ENCODE data around the gene SETD5. TPM values are rescaled to one million over a fixed set of nuclear protein-coding genes. Genes with fewer than 3 reads are reported as not detected.
A peak's percentile ranks its signal among the peaks of the same experiment; 100 is the strongest.
"Not testable (repeated sequence)": the region's sequence is repeated elsewhere in the genome, so short reads cannot be mapped to it uniquely, and the experiment has no call there.

The SETD5 gene
- total RNA-seq, 2 donors from 2014 or later: 158 to 170 TPM

GRCh38 chr3:9473496-9474065 lies 76.2 kb downstream of the SETD5 start:
- H3K27ac Mint-ChIP-seq: no peak overlapping the region
- ATAC-seq (no peak), DNase-seq (ENCODE audit: low spot score in 2 of 2) (no peak)
- H3K36me3 Mint-ChIP-seq: peaks cover 35 to 57% of the 10 kb centered on the region in 2 donors
- H3K9me3 Mint-ChIP-seq: no peaks in the 10 kb centered on the region

DNA sequence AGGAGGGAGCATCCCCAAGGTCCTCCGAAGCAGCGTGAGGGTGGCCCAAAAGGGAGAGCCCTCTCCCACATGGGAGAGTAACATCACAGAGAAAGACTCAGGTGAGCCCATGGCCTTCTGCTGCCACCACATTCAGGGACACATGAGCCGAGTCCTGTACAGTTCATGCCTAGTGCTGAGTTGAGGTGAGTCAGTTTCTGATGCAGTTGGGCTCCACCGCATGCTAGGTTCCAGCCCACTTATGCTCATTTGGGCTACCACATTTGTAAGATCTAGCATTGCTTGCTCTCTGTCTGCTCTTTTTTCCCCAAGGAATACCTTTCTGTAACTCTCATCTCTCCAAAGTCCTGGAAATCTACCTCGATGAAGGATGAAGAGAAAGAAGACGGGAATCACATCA lies 77.1 kb downstream of the SETD5 start:
- peaks cover 0 to 3% of the 10 kb centered on the region in 2 donors for H3K9me3 Mint-ChIP-seq
- DNase-seq (ENCODE audit: low spot score in 2 of 2) (no peak), ATAC-seq (peak in 1 of 2 donors; percentile 9)
- H3K36me3 Mint-ChIP-seq: peaks cover 42 to 66% of the 10 kb centered on the region in 2 donors
- no peak overlapping the region for H3K27ac Mint-ChIP-seq

DNA sequence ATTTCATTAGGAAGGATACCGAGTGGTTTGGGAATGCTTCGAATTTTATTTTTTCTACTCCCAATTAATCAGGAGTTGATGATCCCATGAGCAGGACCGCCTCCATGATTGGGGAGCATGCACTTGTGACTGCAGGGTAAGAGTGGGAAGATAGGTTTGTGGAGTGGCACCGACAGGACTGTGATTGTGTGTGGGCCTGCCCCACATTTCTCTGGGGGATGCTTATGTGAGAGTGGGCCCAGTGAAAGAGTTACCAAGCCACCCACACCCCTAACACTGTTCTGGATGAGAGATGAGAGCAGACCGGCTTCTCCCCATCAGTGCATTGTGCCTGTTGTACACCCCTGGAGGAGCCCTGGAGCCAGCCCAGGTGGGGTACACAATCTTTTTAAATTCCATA lies 79.5 kb downstream of the SETD5 start:
- Mint-ChIP-seq H3K9me3 (peaks cover 0 to 5% of the 10 kb centered on the region in 2 donors), H3K36me3 (peaks cover 50 to 79% of the 10 kb centered on the region in 2 donors), H3K27ac (peak overlapping the region in 1 of 2 donors; percentile 58)
- DNase-seq (ENCODE audit: low spot score in 2 of 2) (no peak), ATAC-seq (no peak)

DNA sequence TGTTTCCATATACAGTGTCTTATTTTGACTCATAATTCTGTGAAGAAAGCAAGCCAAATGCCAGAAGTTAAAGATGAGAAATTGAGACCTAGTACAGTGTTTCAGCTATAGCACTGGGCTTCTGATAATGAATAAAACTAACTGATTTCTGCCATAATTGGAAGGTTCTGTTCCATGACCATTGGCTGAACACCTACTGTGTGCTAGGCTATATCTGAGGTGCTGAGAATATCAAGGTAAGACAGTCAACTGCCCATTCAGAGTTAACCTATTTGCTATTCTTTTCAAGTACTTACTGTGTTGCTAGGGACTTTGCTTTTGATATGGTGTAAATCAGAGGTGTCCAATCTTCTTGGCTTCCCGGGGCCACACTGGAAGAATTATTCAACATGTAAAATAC lies 82.8 kb downstream of the SETD5 start:
- DNase-seq (ENCODE audit: low spot score in 2 of 2) (no peak), ATAC-seq (no peak)
- Mint-ChIP-seq H3K27ac (no peak overlapping the region), H3K36me3 (peaks cover 37 to 64% of the 10 kb centered on the region in 2 donors), H3K9me3 (peaks cover 0 to 5% of the 10 kb centered on the region in 2 donors)

DNA sequence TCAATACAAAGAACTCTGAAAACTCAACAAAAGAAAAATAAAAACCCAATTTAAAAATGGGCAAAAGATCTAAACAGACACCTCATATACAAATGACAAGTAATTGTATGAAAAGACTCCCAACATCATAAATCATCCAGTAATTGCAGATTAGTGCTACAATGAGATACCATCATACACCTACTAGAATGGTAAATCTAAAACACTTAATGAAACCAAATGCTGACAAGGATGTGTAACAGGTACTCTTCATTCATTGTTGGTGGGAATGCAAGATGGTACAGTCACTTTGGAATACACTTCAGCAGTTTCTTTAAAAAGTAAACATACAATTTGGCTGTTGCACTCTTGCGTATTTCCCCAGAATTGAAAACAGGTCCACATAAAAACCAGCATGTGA lies 87.8 kb downstream of the SETD5 start:
- DNase-seq (ENCODE audit: low spot score in 2 of 2) (no peak), ATAC-seq (no peak)
- Mint-ChIP-seq H3K36me3 (peaks cover 21 to 29% of the 10 kb centered on the region in 2 donors), H3K27ac (no peak overlapping the region), H3K9me3 (peaks cover 5 to 10% of the 10 kb centered on the region in 2 donors)

DNA sequence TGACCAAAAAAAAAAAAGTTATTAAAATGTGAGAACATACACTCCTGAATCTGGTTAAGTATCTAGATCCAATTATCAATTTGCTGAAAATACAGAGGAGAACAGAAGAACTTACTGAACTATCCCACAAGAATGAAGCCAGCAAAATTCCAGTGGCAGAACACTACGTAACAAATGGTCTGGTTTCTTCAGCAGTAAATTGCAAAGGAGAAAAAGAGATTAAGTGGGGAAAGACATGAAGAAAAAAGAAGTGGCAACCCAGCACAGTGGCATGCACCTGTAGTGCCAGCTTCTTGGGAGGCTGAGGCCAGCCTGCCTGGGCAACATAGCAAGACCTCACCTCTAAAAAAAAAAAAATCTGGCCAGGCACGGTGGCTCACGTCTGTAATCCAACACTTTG lies 94.1 kb downstream of the SETD5 start:
- Mint-ChIP-seq H3K36me3 (peaks cover 4 to 11% of the 10 kb centered on the region in 2 donors), H3K27ac (no peak overlapping the region), H3K9me3 (peaks cover 5 to 9% of the 10 kb centered on the region in 2 donors)
- ATAC-seq (no peak), DNase-seq (ENCODE audit: low spot score in 2 of 2) (no peak)

- ATAC-seq; H3K9me3 Mint-ChIP-seq; DNase-seq (ENCODE audit: low spot score in 2 of 2); H3K36me3 Mint-ChIP-seq: not testable (repeated sequence)
- H3K27ac Mint-ChIP-seq: peak overlapping the region in 1 of 2 donors; percentile 48
Measured at GRCh38 chr3:9494036-9494435, 96.6 kb downstream of the SETD5 start.

DNA sequence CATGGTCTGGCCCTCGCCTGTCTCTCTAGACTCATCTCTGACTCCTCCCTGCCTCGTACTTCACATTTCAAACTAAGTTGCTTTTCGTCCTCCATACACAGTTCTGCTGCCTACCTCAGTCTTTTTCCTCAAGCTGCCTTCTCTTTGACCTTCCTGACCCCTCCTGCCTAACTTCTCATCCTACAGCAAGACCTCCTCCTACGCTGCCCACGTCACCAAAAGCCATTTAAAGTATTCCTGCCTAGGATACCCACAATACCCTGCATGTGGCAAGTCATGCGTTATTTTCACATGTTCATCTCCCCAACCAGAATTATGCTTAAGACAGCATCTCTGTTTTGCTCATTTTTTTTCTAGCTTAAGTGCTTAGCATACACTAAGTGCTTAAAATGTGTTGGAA lies 99.5 kb downstream of the SETD5 start:
- ATAC-seq (no peak), DNase-seq (ENCODE audit: low spot score in 2 of 2) (peak in 1 of 2 donors; percentile 18)
- no peaks in the 10 kb centered on the region for H3K36me3 Mint-ChIP-seq

DNA sequence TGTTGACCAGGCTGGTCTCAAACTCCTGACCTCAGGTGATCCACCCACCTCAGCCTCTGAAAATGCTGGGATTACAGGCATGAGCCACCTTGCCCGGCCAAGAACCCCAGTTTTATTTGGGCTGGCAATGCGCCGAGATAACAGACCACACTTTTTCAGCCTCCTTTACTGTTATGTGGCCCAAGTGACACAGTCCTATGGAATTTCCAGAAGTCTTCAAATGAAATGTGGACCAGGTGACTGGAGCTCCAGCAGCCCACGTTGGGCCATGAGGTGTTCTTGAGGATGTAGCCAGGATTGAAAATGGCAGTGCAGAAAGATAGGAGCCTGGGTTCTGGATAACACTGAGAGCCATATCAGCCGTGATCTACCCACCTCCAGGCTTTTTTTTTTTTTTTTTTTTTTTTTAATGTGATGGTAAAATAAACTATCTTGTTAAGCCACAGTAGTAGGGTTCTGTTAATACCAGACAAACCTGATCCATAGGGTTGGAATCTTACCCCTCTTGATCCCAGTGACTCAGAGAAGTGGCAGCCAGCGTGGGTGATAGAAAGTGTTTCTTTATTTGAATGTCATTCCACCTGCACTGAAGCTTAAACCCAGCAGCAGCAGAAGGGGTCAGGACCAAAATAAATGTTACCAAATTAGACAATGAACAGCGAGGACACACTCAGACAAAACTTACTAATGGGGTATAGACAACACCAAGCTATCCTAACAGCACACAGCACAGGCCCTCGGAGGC lies 100.6 kb downstream of the SETD5 start:
- DNase-seq (ENCODE audit: low spot score in 2 of 2) (peak in 1 of 2 donors; percentile 6), ATAC-seq (no peak)
- Mint-ChIP-seq H3K9me3 (no peaks in the 10 kb centered on the region), H3K36me3 (no peaks in the 10 kb centered on the region), H3K27ac (no peak overlapping the region)

More for the DNA sequence above, 99.5 kb downstream of the SETD5 start:
- no peaks in the 10 kb centered on the region for H3K9me3 Mint-ChIP-seq
- peak overlapping the region in 1 of 2 donors; percentile 53 for H3K27ac Mint-ChIP-seq

DNA sequence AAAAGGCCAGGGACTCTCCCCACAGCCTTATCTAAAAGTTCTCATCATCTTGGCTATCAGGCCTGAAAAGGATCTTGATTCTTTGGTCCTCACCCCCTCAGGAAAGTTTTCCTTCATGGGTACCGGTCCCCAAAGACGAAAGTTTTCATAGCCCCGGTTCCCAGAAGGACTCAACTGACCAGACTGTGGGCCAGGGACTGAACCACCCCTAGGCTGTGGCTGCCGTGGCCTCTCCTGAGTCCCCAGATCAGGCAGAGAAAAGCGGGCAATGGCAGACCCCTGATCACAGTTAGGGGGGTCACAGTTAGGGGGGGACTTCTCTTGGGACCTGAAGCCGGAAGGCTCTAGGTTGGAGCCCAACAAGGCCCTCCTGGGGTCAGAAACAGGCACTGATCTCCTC lies 101.4 kb downstream of the SETD5 start:
- Mint-ChIP-seq H3K9me3 (no peaks in the 10 kb centered on the region), H3K27ac (no peak overlapping the region), H3K36me3 (no peaks in the 10 kb centered on the region)
- DNase-seq (ENCODE audit: low spot score in 2 of 2): no peak
- no peak for ATAC-seq

GRCh38 chr3:9499455-9500107 lies 102.2 kb downstream of the SETD5 start:
- H3K36me3 Mint-ChIP-seq: no peaks in the 10 kb centered on the region
- ATAC-seq (no peak), DNase-seq (ENCODE audit: low spot score in 2 of 2) (no peak)
- H3K9me3 Mint-ChIP-seq: no peaks in the 10 kb centered on the region
- no peak overlapping the region for H3K27ac Mint-ChIP-seq

DNA sequence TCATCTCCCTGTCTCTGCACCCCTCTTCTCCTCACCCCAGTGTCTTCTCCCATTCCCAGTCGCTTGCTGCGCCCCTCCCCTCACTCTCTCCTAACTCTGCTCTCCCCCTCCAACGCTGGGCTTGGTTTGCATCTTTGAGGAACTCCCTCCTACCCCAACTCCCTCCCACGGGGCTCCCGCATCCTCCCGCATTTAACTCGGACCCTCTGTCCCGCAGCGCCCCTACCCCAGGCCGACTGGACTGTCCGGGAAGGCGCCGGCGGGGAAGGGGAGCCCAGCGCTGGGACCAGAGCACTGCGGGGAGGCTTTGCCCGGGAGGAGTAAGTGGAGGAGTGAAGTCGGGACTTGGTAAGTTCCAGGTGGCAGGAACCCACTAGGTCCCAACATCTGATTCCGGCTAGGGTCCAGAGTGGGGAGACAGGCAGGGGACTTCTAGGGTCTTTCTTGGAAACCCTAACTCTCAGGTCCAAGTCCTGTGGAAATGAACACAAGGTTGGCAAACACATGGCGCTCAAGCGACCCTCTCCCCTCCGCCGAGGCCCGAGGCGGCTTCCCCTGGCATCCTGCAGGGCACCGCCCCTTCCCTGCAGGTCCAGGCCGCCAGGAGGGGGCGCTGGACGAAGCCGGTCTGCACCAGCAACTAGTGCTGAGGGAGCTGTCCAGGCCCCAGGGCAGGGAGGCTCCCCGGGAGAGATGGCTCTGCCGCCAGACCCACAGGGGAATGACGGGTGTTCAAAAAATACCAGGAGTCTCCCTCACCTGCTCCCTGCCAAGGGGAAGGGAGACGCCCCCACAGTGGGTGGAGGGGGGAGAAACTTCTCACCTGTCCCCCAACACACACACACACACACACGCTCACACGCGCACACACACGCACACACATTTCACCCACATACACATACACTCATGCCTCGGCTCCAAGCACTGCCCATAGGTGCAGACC lies 103.0 kb downstream of the SETD5 start:
- peak in 1 of 2 donors; percentile 91 for DNase-seq (ENCODE audit: low spot score in 2 of 2)
- H3K36me3 Mint-ChIP-seq: no peaks in the 10 kb centered on the region
- ATAC-seq: peak; percentile 59 to 82
- no peaks in the 10 kb centered on the region for H3K9me3 Mint-ChIP-seq
- no peak overlapping the region for H3K27ac Mint-ChIP-seq

GRCh38 chr3:9501226-9501625 lies 103.8 kb downstream of the SETD5 start:
- DNase-seq (ENCODE audit: low spot score in 2 of 2) (no peak), ATAC-seq (no peak)
- H3K36me3 Mint-ChIP-seq: no peaks in the 10 kb centered on the region
- no peaks in the 10 kb centered on the region for H3K9me3 Mint-ChIP-seq
- no peak overlapping the region for H3K27ac Mint-ChIP-seq

GRCh38 chr3:9503283-9503682 lies 105.9 kb downstream of the SETD5 start:
- Mint-ChIP-seq H3K27ac (no peak overlapping the region), H3K9me3 (no peaks in the 10 kb centered on the region), H3K36me3 (no peaks in the 10 kb centered on the region)
- ATAC-seq (peak; percentile 44 to 64), DNase-seq (ENCODE audit: low spot score in 2 of 2) (peak; percentile 71 to 81)

GRCh38 chr3:9507586-9508578 lies 110.5 kb downstream of the SETD5 start:
- H3K36me3 Mint-ChIP-seq: no peaks in the 10 kb centered on the region
- ATAC-seq: no peak
- no peak overlapping the region for H3K27ac Mint-ChIP-seq
- H3K9me3 Mint-ChIP-seq: no peaks in the 10 kb centered on the region
- DNase-seq (ENCODE audit: low spot score in 2 of 2): no peak
